SKM-1 treated with dmso at 0.1 percent for 144 hours (cell line): Measurements from ENCODE around the gene MECP2.

Experiments used
- DNase-seq: peaks from one replicate; lab custom pipeline; 2025; ENCODE audit not compliant: unreplicated experiment; lab: John Stamatoyannopoulos, UW

MECP2 gene

DNA sequence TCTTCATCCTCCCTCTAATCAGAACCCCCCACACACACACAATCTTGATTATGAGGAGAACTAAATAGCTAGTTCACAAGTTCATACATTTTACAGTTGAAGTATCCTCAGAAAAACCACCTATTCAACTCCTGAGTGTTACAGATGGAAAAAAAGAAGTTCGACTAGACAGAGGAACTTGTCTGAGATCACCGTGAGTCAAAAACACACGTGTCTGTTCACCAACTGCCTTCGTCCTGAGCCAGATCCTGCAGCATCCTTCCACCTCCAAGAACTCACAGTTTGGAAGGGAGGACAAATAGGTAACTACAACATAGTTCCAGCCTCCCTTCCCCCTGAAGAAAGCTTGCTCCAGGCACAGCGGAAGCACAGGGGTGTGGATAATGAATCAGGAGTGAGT lies 58.9 kb downstream of the MECP2 start:
- DNase-seq = no peak

DNA sequence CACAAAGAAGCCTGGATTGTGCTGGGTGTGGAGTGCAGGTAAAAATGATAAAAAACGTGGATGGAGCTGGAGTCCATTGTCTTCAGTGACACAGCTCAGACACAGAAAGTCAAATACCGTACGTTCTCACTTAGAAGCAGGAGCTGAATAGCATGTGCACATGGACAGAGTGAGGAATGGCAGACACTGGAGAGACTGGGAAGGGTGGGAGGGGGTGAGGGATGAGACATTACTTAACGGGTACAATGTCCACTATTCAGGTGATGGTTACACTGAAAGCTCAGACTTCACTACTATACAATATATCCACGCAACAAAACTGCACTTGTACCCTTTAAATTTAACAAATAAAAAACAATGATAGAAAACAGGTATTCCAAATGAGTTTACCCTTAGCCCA lies 59.8 kb downstream of the MECP2 start:
- no peak for DNase-seq

- DNase-seq = no peak
Observed at GRCh38 chrX:154036513-154036912, 61.0 kb downstream of the MECP2 start.

GRCh38 chrX:154033848-154034247 lies 63.7 kb downstream of the MECP2 start:
- no peak for DNase-seq

DNA sequence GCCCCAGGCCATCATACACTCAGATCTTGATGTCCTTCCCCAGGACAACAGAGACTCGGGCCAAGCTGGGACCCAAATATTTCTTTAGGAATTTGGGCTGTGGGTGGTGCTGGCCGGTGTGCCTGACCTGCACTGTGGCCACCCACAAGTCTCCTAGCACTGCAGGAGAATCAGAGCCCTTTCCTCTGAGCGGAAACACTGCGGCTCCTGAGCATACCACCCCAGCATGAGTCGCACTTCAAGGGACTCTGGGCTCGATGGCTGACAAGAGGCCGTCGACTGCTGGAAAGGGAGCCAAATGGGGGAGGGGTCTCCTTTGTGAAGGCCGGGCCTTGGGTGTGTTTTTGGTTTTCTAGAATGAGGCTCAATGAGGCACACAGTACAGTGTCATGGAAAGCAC lies 64.9 kb downstream of the MECP2 start:
- no peak for DNase-seq

- DNase-seq = no peak
Observed at GRCh38 chrX:154032160-154032559, 65.4 kb downstream of the MECP2 start.

DNA sequence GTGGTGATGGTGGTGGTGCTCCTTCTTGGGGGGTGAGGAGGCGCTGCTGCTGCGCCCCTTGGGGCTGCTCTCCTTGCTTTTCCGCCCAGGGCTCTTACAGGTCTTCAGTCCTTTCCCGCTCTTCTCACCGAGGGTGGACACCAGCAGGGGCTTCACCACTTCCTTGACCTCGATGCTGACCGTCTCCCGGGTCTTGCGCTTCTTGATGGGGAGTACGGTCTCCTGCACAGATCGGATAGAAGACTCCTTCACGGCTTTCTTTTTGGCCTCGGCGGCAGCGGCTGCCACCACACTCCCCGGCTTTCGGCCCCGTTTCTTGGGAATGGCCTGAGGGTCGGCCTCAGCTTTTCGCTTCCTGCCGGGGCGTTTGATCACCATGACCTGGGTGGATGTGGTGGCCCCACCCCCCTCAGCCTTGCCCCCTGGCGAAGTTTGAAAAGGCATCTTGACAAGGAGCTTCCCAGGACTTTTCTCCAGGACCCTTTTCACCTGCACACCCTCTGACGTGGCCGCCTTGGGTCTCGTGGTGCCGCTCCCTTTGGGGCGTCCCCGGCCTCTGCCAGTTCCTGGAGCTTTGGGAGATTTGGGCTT lies 66.7 kb downstream of the MECP2 start:
- no peak for DNase-seq

DNA sequence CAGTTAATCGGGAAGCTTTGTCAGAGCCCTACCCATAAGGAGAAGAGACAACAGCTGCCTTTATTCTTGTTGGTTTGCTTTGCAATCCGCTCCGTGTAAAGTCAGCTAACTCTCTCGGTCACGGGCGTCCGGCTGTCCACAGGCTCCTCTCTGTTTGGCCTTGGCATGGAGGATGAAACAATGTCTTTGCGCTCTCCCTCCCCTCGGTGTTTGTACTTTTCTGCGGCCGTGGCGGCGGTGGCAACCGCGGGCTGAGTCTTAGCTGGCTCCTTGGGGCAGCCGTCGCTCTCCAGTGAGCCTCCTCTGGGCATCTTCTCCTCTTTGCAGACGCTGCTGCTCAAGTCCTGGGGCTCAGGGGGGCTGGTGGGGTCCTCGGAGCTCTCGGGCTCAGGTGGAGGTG lies 67.3 kb downstream of the MECP2 start:
- DNase-seq = no peak

DNA sequence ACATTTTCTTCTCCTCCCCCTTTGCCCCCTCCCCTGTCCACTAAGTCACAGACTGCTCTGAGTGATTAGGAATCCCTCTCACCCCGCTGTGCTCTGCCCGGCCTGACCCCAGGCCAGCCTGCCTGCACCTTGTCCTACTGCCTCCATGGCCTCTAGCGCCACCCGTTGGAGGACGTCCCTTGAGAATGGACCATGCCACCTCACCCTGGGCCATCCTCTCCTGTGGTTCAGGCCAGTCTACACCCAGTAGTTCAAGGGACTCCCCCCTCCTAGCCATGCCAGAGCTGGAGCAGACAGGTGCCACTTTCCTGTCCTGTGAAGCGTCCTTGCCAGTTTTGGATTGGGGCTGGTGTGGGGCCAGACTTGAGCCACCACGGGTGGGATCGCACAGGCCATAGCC lies 68.1 kb downstream of the MECP2 start:
- DNase-seq = no peak

- no peak for DNase-seq
Observed at GRCh38 chrX:154028502-154029184, 68.9 kb downstream of the MECP2 start.

- DNase-seq = no peak
Observed at GRCh38 chrX:154027986-154028385, 69.5 kb downstream of the MECP2 start.

- DNase-seq = no peak
Observed at GRCh38 chrX:154027022-154027402, 70.5 kb downstream of the MECP2 start.

- no peak for DNase-seq
Observed at GRCh38 chrX:154026136-154027021, 71.1 kb downstream of the MECP2 start.

DNA sequence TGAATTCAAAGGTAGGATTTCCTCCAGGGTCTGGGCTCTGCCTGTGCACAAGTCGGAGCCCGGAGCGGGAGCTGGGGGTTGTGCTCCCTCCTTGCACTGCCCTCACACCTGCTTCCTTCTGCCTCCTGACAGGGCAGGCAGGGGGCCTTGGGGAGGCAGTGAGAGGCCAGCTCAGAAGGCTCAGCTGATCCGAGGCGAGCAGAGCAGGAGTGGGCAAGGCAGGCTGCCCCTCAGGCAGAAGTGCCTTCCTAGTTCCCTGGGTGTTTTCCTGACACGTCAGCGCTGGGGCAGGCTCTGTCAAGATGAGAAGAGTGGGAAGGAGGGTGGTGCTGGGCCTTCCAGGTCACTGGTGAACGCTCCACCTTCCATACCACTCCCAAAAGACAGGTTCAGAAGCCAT lies 72.3 kb downstream of the MECP2 start:
- no peak for DNase-seq

DNA sequence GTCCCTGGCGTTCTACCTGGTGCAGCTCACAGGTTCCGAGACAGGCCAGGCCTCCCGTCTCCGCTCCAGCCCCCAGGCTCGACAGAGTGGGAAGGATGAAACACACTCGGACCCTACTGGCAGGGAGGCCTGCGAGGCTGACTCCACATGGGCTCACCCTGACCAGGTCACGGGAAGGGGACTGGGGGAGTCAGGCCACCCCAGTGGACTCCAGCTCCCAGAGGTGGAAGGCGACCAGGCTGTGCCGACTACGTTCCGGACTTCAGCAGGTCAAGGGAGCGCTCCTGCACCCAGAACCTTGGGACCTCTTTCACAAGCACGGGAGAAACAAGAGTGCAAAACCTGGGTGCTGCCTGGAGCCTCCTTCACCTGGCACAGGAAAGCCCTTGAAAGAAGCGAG lies 73.2 kb downstream of the MECP2 start:
- DNase-seq = no peak

GRCh38 chrX:154023276-154024000 lies 74.1 kb downstream of the MECP2 start:
- DNase-seq = no peak

DNA sequence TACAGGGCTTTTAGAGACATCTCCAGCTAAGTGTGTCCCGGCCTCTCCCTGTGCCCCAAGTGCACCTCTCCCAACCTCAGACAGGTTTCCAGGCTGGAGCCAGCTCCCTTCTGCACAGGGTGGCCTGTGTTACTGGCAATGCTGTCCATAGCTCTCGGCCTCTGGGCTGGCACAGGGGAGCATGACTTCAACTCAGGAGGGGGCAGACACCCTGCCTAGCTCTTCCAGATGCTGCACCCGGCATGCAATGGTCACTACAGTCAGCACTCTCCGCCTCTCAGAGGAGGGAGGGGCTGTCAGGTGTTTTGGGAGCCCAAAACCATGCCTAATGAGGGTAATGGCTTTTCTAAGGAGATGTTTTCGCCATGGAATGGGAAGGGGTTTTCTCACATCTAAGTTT lies 75.4 kb downstream of the MECP2 start:
- DNase-seq = no peak

DNA sequence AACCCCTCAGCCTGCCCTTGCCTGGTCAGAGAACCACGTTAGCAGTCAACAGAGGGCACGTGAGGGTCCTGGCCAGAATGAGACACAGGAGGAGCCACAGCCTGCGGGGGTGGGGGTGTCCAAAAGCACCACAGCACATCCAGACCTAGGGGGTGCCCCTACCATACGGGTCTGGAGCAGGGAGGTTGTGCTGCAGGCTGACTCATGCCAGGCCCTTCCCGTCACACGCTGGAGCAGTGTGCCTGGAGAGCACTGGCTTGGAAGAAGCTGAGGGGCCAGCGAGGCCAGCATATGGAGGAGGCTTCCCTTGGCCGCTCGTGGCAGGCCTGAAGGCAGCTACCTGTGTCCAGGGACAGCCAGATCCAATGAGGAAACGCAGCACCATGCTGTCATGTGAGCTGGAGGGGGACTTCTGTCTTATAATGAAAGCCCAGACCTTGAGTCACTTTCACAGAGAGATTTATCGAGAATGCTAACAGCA lies 76.3 kb downstream of the MECP2 start:
- no peak for DNase-seq

DNA sequence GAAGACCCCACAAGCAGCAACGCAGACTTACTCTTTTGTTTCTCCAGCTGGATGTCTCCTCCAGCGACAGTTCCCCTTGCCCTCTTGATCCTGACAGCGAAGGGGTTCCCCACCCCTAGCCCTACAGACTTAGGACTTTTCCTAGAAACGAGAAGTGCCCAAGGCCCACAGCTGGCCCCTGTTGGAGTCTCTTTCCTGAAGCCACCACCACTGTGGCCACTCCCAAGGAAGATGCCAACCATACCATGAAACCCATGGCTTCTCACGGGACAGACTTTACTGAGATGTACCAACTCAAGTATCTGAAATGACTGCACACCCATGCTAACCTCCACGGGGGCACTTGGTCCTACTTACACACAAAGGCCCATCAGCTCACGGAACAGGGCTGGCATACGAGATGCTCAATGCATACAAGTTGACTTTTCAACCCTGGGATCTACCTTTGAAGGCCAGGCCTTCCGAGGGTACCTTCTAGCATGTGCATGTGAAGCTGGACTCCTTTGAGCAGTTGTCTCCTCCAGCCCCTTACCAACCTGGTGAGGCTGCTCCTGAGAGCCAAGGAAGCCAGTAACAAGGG lies 76.9 kb downstream of the MECP2 start:
- no peak for DNase-seq

DNA sequence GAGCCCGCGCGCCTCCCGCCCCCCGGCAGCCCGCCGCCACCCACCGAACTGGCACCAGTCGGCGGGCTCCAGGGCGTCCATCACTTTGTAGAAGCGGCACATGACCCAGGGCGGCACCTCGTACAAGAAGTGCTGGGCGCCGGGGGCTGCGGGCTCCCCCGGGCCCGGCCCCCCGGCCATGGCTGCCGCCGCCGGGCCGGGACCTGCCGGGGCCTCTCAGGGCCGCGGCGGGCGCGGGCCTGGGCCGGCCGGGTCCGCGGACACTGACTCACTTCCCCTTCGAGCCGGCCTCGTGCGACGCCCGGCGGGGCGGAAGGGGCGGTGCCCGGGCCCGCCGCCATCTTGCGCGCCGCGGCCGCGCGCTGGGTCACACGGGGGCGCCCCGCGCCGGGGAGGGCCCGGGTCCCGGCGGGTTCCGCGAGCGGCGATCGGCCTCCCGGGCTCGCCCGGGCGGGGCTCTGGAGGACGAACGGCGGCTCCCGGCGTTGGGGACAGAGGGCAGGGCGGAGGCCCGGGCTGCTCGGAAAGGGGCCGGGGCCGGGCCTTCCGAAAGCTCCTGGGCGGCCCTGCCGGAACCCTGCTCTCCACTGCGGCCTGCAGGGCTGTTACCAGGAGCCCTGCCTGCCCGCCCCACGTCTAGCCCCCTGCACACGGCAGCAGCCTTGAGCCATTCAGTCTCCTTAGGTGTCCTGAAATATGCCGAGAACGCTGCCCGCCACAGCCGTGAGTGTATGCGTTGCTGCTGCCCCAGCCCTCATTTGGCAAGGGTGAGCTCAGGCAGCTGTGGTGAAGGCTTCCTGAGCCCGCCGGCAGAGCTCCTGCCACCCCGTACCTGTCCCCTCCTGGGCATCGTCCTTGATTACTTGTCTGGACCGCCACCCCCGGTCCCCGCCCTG lies 77.6 kb downstream of the MECP2 start, which contains the start of gene IRAK1:
TSS of gene IRAK1 (minus strand) at position 270 of the 896 bp plus-strand sequence. CDS start at position 180, 90 bp downstream.
- DNase-seq = peak; percentile 13
